Measurements from ENCODE around the gene BCLAF1.
"Not testable (repeated sequence)": the region's sequence is repeated elsewhere in the genome, so short reads cannot be mapped to it uniquely, and the experiment has no call there.

The BCLAF1 gene

GRCh38 chr6:136230219-136230853, 59.3 kb downstream of the BCLAF1 start:
- DNase-seq (ENCODE audit: insufficient read length, low spot score) (no peak), FAIRE-seq (peak; percentile 85)
- TF ChIP-seq, protein P1, sequence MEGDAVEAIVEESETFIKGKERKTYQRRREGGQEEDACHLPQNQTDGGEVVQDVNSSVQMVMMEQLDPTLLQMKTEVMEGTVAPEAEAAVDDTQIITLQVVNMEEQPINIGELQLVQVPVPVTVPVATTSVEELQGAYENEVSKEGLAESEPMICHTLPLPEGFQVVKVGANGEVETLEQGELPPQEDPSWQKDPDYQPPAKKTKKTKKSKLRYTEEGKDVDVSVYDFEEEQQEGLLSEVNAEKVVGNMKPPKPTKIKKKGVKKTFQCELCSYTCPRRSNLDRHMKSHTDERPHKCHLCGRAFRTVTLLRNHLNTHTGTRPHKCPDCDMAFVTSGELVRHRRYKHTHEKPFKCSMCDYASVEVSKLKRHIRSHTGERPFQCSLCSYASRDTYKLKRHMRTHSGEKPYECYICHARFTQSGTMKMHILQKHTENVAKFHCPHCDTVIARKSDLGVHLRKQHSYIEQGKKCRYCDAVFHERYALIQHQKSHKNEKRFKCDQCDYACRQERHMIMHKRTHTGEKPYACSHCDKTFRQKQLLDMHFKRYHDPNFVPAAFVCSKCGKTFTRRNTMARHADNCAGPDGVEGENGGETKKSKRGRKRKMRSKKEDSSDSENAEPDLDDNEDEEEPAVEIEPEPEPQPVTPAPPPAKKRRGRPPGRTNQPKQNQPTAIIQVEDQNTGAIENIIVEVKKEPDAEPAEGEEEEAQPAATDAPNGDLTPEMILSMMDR (IDR thresholded peaks at IDR 0.05; ENCODE audit: insufficient read depth, missing control alignments) = no peak

DNA sequence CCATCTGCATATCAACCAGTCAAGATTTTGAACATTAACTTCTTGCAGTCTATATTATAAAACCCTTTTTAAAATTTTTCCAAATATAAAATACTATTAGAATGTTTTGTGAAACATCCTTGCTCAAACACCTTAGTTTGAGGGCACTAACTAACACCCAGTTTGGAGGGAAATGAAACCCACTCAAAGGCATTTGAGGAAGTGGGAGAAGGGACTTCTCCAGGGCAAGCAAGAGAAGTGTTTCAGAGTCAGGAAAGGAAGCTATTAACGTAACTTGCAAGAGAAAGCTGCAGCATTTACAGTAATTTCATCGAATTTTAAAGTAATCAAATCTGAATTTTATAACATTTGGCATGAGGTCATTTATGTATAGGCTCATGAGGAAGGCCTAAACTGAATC, 60.8 kb downstream of the BCLAF1 start:
- FAIRE-seq = no peak
- TF ChIP-seq, protein P1 (IDR thresholded peaks at IDR 0.05; ENCODE audit: insufficient read depth, missing control alignments) = no peak
- no peak for DNase-seq (ENCODE audit: insufficient read length, low spot score)

- DNase-seq (ENCODE audit: insufficient read length, low spot score) (no peak), FAIRE-seq (no peak)
- TF ChIP-seq, protein P1 (IDR thresholded peaks at IDR 0.05; ENCODE audit: insufficient read depth, missing control alignments) = no peak
Measured at GRCh38 chr6:136226674-136227377, 62.8 kb downstream of the BCLAF1 start.

- FAIRE-seq = no peak
- DNase-seq (ENCODE audit: insufficient read length, low spot score) = no peak
- TF ChIP-seq, protein P1 (IDR thresholded peaks at IDR 0.05; ENCODE audit: insufficient read depth, missing control alignments) = peak; percentile 98
Measured at GRCh38 chr6:136226027-136226673, 63.5 kb downstream of the BCLAF1 start.

DNA sequence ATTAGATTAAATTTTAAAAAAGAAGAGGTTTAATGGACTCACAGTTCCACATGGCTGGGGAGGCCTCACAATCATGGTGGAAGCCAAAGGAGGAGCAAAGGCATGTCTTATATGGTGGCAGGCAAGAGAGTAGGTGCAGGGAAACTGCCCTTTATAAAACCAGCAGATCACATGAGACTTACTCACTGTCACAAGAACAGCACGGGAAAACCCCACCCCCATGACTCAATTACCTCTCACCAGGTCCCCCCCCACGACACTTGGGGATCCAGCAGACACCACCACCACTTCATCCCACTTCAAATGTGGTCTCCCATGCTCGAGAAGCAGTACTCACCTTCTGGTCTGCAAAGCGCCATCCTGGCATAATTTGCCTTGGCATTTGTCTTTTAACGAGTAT, 64.2 kb downstream of the BCLAF1 start:
- FAIRE-seq (no peak), DNase-seq (ENCODE audit: insufficient read length, low spot score) (no peak)
- TF ChIP-seq, protein P1 (IDR thresholded peaks at IDR 0.05; ENCODE audit: insufficient read depth, missing control alignments) = no peak

DNA sequence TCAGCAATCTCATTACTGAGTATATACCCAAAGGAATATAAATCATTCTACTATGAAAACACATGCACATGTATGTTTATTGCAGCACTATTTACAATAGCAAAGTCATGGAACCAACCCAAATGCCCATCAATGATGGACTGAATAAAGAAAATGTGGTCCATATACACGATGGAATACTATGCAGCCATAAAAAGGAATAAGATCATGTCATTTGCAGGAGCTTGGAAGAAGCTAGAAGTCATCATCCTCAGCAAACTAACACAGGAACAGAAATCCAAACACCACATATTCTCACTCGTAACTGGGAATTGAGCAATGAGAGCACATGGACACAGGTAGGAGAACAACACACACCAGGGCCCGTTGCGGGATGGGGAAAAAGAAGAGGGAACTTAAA, 64.7 kb downstream of the BCLAF1 start:
- FAIRE-seq; DNase-seq (ENCODE audit: insufficient read length, low spot score): not testable (repeated sequence)

DNA sequence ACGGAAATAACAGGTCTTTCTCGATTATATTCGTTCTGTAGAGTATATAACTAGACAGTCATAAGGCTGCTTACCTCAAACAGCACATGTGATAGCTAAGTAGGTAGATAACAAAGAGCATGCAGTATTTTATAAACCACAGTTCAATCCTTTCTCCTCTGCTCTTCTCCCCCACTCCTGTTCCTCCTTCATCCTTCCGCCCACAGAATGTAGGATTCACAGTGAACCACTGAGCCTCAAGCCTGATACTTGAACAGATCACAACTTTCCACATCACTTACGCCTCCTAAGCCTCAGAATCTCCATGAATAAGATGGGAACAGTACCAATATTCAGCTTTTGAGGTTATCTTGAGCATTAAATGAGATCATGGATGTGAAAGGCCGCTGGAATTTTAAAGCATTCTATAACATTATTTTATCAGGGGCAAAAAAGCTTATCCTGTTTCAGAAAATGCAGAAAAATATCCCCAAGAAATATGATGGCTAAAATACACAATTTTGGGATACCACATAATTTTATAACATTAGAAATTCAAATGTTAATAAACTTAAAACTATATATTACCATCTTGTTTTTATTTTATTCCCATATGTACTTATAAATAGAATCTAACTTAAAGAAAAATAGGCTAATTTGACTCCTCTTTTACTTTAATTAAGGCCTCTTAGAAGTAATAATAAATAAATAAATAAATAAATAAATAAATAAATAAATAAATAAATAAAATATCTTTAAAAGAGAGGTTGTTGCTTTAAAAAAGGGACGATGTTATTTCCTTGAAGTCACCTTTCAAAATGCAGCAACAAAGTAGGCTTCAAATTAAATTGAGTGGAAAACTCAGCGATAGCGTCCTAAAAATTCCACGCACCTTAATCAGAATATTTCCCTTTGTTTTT, 72.9 kb downstream of the BCLAF1 start:
- peak; percentile 6 for FAIRE-seq
- TF ChIP-seq, protein P1 (IDR thresholded peaks at IDR 0.05; ENCODE audit: insufficient read depth, missing control alignments) = no peak
- no peak for DNase-seq (ENCODE audit: insufficient read length, low spot score)
